Measurements from ENCODE around the gene HSD11B1.

Gene HSD11B1

GRCh38 chr1:209704584-209704983 lies at the start of gene HSD11B1:
HSD11B1 (plus strand) TSS chr1:209704846; CDS start chr1:209704943, 97 bp downstream.
- Histone ChIP-seq H3K4me3 (ENCODE audit: low read depth, low read length) (no peak within 1 kb of the TSS), H3K27ac (ENCODE audit: low read depth, low read length) (no peak within 1 kb of the TSS)

DNA sequence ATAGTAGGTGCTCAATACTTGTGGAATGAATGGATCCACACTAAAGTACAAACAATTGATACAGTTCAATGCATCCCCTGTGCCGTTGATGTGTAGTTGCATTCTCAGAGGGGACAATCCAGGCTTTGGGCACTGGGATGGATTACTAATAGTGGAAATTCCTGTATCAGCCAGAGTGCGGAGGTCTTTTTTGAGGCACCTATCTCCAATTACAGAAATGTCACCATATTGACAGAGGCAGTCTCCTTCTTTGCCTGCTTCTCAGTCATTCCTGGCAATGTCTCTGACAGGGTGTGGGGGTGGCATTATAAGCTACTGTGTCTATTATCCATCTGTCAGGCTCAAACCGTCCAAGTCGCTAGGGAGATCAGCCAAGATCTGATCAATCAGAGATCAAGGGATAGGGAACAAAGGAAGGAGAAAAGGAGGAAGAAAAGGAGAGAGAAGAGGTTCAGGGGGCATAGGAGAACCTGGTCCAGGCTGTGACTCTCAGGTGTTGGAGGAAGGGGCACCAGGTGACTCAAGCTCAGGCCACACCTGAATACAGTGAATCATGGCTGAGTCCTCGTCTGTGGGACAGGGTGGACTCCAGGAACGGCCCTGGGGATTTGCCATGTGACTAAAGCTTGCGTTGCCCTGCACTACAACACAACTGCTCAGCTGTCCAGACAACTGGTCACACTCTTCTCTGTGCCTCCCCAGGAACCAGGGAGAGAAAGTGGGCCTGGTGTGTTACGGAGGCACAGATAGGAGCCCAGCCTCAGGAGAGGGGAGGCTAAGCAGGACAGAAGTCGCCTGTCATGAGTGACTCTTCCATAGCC lies 49.0 kb upstream of the HSD11B1 start:
- Histone ChIP-seq H3K4me1 (ENCODE audit: control insufficient read depth, insufficient read depth, low read length, unreplicated experiment) (peaks cover 18% of the 10 kb centered on the region), H3K27ac (ENCODE audit: low read depth, low read length) (no peak overlapping the region), H3K36me3 (ENCODE audit: insufficient read depth, low read length) (no peaks in the 10 kb centered on the region), H3K79me2 (ENCODE audit: control insufficient read depth, insufficient read depth, low read length, unreplicated experiment) (no peaks in the 10 kb centered on the region), H3K4me3 (ENCODE audit: low read depth, low read length) (no peak overlapping the region), H3K27me3 (ENCODE audit: insufficient read depth, low read length) (no peaks in the 10 kb centered on the region), H2AFZ (ENCODE audit: low read length, unreplicated experiment) (no peak overlapping the region)

More at GRCh38 chr1:209704584-209704983, at the start of gene HSD11B1:
- no peaks in the 10 kb centered on the region for H3K36me3 ChIP-seq (ENCODE audit: insufficient read depth, low read length)
- H3K27me3 ChIP-seq (ENCODE audit: insufficient read depth, low read length), result no peaks in the 10 kb centered on the region
- H2AFZ ChIP-seq (ENCODE audit: low read length, unreplicated experiment), result no peak within 1 kb of the TSS
- peaks cover 19% of the 10 kb centered on the region for H3K4me1 ChIP-seq (ENCODE audit: control insufficient read depth, insufficient read depth, low read length, unreplicated experiment)
- H3K79me2 ChIP-seq (ENCODE audit: control insufficient read depth, insufficient read depth, low read length, unreplicated experiment), result no peaks in the 10 kb centered on the region

- Histone ChIP-seq H3K27ac (ENCODE audit: low read depth, low read length) (no peak overlapping the region), H3K27me3 (ENCODE audit: insufficient read depth, low read length) (no peaks in the 10 kb centered on the region), H3K4me3 (ENCODE audit: low read depth, low read length) (no peak overlapping the region), H3K79me2 (ENCODE audit: control insufficient read depth, insufficient read depth, low read length, unreplicated experiment) (no peaks in the 10 kb centered on the region), H3K36me3 (ENCODE audit: insufficient read depth, low read length) (no peaks in the 10 kb centered on the region), H3K4me1 (ENCODE audit: control insufficient read depth, insufficient read depth, low read length, unreplicated experiment) (peaks cover 8% of the 10 kb centered on the region), H2AFZ (ENCODE audit: low read length, unreplicated experiment) (no peak overlapping the region)
Measured at GRCh38 chr1:209657140-209657879, 47.3 kb upstream of the HSD11B1 start.

GRCh38 chr1:209657918-209658317 lies 46.7 kb upstream of the HSD11B1 start:
- Histone ChIP-seq H3K4me3 (ENCODE audit: low read depth, low read length) (no peak overlapping the region), H3K27ac (ENCODE audit: low read depth, low read length) (no peak overlapping the region), H3K36me3 (ENCODE audit: insufficient read depth, low read length) (no peaks in the 10 kb centered on the region), H3K79me2 (ENCODE audit: control insufficient read depth, insufficient read depth, low read length, unreplicated experiment) (no peaks in the 10 kb centered on the region), H2AFZ (ENCODE audit: low read length, unreplicated experiment) (no peak overlapping the region), H3K27me3 (ENCODE audit: insufficient read depth, low read length) (no peaks in the 10 kb centered on the region), H3K4me1 (ENCODE audit: control insufficient read depth, insufficient read depth, low read length, unreplicated experiment) (peaks cover 5% of the 10 kb centered on the region)

GRCh38 chr1:209659909-209660308 lies 44.7 kb upstream of the HSD11B1 start:
- Histone ChIP-seq H3K36me3 (ENCODE audit: insufficient read depth, low read length) (no peaks in the 10 kb centered on the region), H2AFZ (ENCODE audit: low read length, unreplicated experiment) (no peak overlapping the region), H3K79me2 (ENCODE audit: control insufficient read depth, insufficient read depth, low read length, unreplicated experiment) (no peaks in the 10 kb centered on the region), H3K27me3 (ENCODE audit: insufficient read depth, low read length) (no peaks in the 10 kb centered on the region), H3K27ac (ENCODE audit: low read depth, low read length) (no peak overlapping the region), H3K4me3 (ENCODE audit: low read depth, low read length) (no peak overlapping the region), H3K4me1 (ENCODE audit: control insufficient read depth, insufficient read depth, low read length, unreplicated experiment) (peaks cover 3% of the 10 kb centered on the region)

DNA sequence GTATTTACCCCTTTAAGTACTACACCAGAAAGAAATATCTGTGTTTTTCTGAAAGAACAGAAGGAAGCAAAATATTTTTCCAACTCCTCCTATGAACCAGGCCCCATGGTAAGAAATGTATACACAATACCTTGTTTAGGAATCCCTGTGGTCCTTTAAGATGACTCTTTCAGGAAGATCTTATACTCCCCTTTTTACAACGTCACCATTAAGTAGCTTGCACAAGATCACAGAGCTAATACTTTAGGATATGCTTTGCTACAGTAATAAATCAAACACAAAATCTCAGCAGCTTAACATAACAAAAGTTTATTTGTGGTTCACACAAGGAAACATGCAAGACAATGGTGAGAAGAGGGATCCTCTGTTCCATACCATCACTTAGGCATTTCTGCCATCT lies 43.6 kb upstream of the HSD11B1 start:
- no peak overlapping the region for H3K27ac ChIP-seq (ENCODE audit: low read depth, low read length)
- H2AFZ ChIP-seq (ENCODE audit: low read length, unreplicated experiment), result no peak overlapping the region
- H3K36me3 ChIP-seq (ENCODE audit: insufficient read depth, low read length), result no peaks in the 10 kb centered on the region
- H3K27me3 ChIP-seq (ENCODE audit: insufficient read depth, low read length), result no peaks in the 10 kb centered on the region
- H3K4me3 ChIP-seq (ENCODE audit: low read depth, low read length), result no peak overlapping the region
- H3K79me2 ChIP-seq (ENCODE audit: control insufficient read depth, insufficient read depth, low read length, unreplicated experiment), result no peaks in the 10 kb centered on the region
- peaks cover 3% of the 10 kb centered on the region for H3K4me1 ChIP-seq (ENCODE audit: control insufficient read depth, insufficient read depth, low read length, unreplicated experiment)

- Histone ChIP-seq H3K4me3 (ENCODE audit: low read depth, low read length) (no peak overlapping the region), H3K27me3 (ENCODE audit: insufficient read depth, low read length) (no peaks in the 10 kb centered on the region), H2AFZ (ENCODE audit: low read length, unreplicated experiment) (no peak overlapping the region), H3K36me3 (ENCODE audit: insufficient read depth, low read length) (no peaks in the 10 kb centered on the region), H3K4me1 (ENCODE audit: control insufficient read depth, insufficient read depth, low read length, unreplicated experiment) (peaks cover 3% of the 10 kb centered on the region), H3K79me2 (ENCODE audit: control insufficient read depth, insufficient read depth, low read length, unreplicated experiment) (no peaks in the 10 kb centered on the region), H3K27ac (ENCODE audit: low read depth, low read length) (no peak overlapping the region)
Measured at GRCh38 chr1:209662879-209663327, 41.7 kb upstream of the HSD11B1 start.

DNA sequence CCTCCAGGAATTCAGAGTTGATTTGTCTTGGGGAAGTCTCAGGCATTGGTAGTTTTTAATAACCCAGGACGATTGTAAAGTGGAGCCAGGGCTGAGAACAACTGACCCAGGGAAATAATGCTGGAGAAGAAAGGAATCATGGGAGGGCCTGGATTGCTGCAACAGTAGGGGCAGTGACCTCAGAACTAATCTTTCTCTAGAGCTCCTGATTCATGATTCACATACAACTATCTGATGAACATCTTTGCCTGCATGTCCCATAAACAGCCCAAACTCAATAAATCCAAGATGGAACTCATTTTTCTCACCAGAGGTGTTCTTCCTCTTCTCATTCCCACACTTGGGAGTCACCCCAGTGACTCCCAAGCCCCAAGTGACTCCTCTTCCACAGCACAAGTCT lies 37.5 kb upstream of the HSD11B1 start:
- Histone ChIP-seq H2AFZ (ENCODE audit: low read length, unreplicated experiment) (no peak overlapping the region), H3K4me1 (ENCODE audit: control insufficient read depth, insufficient read depth, low read length, unreplicated experiment) (peaks cover 4% of the 10 kb centered on the region), H3K27ac (ENCODE audit: low read depth, low read length) (no peak overlapping the region), H3K79me2 (ENCODE audit: control insufficient read depth, insufficient read depth, low read length, unreplicated experiment) (no peaks in the 10 kb centered on the region), H3K27me3 (ENCODE audit: insufficient read depth, low read length) (no peaks in the 10 kb centered on the region), H3K36me3 (ENCODE audit: insufficient read depth, low read length) (no peaks in the 10 kb centered on the region), H3K4me3 (ENCODE audit: low read depth, low read length) (no peak overlapping the region)

- no peak overlapping the region for H3K27ac ChIP-seq (ENCODE audit: low read depth, low read length)
Measured at GRCh38 chr1:209667708-209668107, 36.9 kb upstream of the HSD11B1 start.

DNA sequence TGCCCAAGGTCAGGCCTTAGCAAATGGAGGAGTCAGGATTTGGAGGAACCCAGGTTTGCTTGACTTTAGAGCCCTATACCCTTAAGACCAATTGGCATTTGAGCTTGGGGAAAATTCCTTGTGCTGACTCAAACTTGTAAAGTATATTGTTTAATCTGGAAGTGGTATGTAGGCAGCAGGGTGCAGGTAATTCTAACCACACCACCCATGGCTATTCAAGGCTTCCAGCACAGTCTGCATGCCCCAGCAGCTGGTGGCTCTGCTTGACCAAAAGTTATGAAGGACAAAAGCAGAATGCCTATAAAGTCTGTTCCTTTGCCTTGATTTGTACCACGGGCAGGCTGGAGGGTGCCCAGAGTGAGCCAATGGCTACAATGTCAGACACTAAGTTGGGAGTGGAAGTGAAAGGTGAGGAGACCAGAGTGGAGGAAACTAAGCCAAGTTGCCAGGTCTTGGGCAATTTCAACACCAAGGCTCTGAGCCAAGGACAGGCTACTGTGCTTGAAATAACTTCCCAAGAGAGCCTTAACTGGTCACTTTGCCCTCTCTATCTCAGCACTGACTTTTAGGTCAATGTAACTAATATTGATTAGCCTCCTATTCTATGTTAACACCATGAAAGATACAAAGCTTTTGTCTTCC lies 34.1 kb upstream of the HSD11B1 start:
- Histone ChIP-seq H3K4me3 (ENCODE audit: low read depth, low read length) (no peak overlapping the region), H3K4me1 (ENCODE audit: control insufficient read depth, insufficient read depth, low read length, unreplicated experiment) (peaks cover 26% of the 10 kb centered on the region), H3K27me3 (ENCODE audit: insufficient read depth, low read length) (no peaks in the 10 kb centered on the region), H3K79me2 (ENCODE audit: control insufficient read depth, insufficient read depth, low read length, unreplicated experiment) (no peaks in the 10 kb centered on the region), H2AFZ (ENCODE audit: low read length, unreplicated experiment) (no peak overlapping the region), H3K36me3 (ENCODE audit: insufficient read depth, low read length) (no peaks in the 10 kb centered on the region), H3K27ac (ENCODE audit: low read depth, low read length) (no peak overlapping the region)

More at GRCh38 chr1:209667708-209668107, 36.9 kb upstream of the HSD11B1 start:
- H3K79me2 ChIP-seq (ENCODE audit: control insufficient read depth, insufficient read depth, low read length, unreplicated experiment), result no peaks in the 10 kb centered on the region
- no peaks in the 10 kb centered on the region for H3K27me3 ChIP-seq (ENCODE audit: insufficient read depth, low read length)
- H3K4me1 ChIP-seq (ENCODE audit: control insufficient read depth, insufficient read depth, low read length, unreplicated experiment), result peaks cover 4% of the 10 kb centered on the region
- H3K4me3 ChIP-seq (ENCODE audit: low read depth, low read length), result no peak overlapping the region
- no peak overlapping the region for H2AFZ ChIP-seq (ENCODE audit: low read length, unreplicated experiment)
- H3K36me3 ChIP-seq (ENCODE audit: insufficient read depth, low read length), result no peaks in the 10 kb centered on the region

Measured in ACC112 (cell line).